HCT116 (cell line): Measurements from ENCODE around the gene EPHA10. TPM values are rescaled to one million over a fixed set of nuclear protein-coding genes. Genes with fewer than 3 reads are reported as not detected.
"Not testable (repeated sequence)": the region's sequence is repeated elsewhere in the genome, so short reads cannot be mapped to it uniquely, and the experiment has no call there.

ENCODE experiments used
- ATAC-seq: fragments of 200-7000 bp; cut with Tn5 transposase; 2 replicates; pipeline ENCODE4 v1.9.1; 2020; ENCODE audit warnings: mild to moderate bottlenecking, moderate library complexity
- BruUV-seq: library from RNA; stranded (reverse); fragments of 400-500 nt; replicated peaks from 2 replicates; lab custom pipeline; 2021; lab: Mats Ljungman, UMichigan
- CTCF ChIA-PET: fragments of 300-600 bp; sonication (Branson Sonifier 250); formaldehyde crosslinking; loops from one replicate; lab custom pipeline; 2021; ENCODE audit warnings: antibody characterized with exemption; lab: Charles Lee
- POLR2A ChIA-PET: fragments of 300-600, 350-600 bp; sonication (Branson Sonifier 250); formaldehyde crosslinking; loops from one replicate; lab custom pipeline; 2021; ENCODE audit warnings: antibody characterized with exemption; lab: Charles Lee
- RAD21 ChIA-PET, 2 experiments: fragments of 300-600 bp; sonication (Branson Sonifier 250); formaldehyde crosslinking; loops; one replicate each; lab custom pipeline; 2023; ENCODE audit warnings: low total read pairs in 2 of 2; ENCODE audit not compliant: uncharacterized antibody in 2 of 2, unreplicated experiment in 2 of 2, low non-redundant PET in 1 of 2; lab: Charles Lee
- DNase-seq: peaks from one replicate; pipeline ENCODE4 v3.0.0-alpha.2; 2010; ENCODE audit warnings: low read depth, low spot score
- H2AFZ ChIP-seq: fragments of 200-600 bp; shearing (Covaris generic), sonication (generic); 2 replicates; pipeline ENCODE4 v1.6.1; 2017; ENCODE audit warnings: low read depth, mixed run types, mixed read lengths, antibody characterized with exemption, low read length; ENCODE audit not compliant: poor library complexity, severe bottlenecking
- H3K27ac ChIP-seq: 2 replicates; pipeline ENCODE4 v1.5.1; 2012; ENCODE audit warnings: low read depth, low read length
- H3K27me3 ChIP-seq: fragments of 200-600 bp; sonication (generic); 2 replicates; pipeline ENCODE4 v1.6.1; 2016; ENCODE audit warnings: mixed run types, low read length, mixed read lengths; ENCODE audit not compliant: insufficient read depth
- H3K36me3 ChIP-seq, 2 experiments: fragments of 200-500 bp in 1 of 2; fragments of 200-600 bp in 1 of 2; sonication (Bioruptor generic) in 1 of 2; sonication (generic) in 1 of 2; 2 replicates each; pipeline versions ENCODE4 v1.5.1 to v1.6.1; 2014 to 2016; ENCODE audit warnings: low read length in 2 of 2, inconsistent platforms in 1 of 2, mixed read lengths in 1 of 2, mixed run types in 1 of 2; ENCODE audit not compliant: insufficient read depth in 2 of 2, control insufficient read depth in 1 of 2
- H3K4me1 ChIP-seq, 2 experiments: fragments of 200-600 bp in 1 of 2; sonication (generic) in 1 of 2; 2 replicates each; pipeline versions ENCODE4 v1.5.1 to v1.6.1; 2012 to 2017; ENCODE audit warnings: low read length in 2 of 2, inconsistent platforms in 1 of 2, mild to moderate bottlenecking in 1 of 2, mixed read lengths in 1 of 2, mixed run types in 1 of 2, moderate library complexity in 1 of 2; ENCODE audit not compliant: insufficient read depth in 2 of 2, control insufficient read depth in 1 of 2
- H3K4me2 ChIP-seq: fragments of 200-600 bp; sonication (generic); 2 replicates; pipeline ENCODE4 v1.6.1; 2017; ENCODE audit warnings: mixed run types, low read length, mixed read lengths
- H3K4me3 ChIP-seq, 2 experiments: fragments of 200-600 bp in 1 of 2; sonication (generic) in 1 of 2; replicated peaks in 1 of 2; 2 replicates each; pipeline ENCODE4 v1.5.1; 2011 to 2016; ENCODE audit warnings: low read length in 2 of 2, control low read depth in 1 of 2, low read depth in 1 of 2, mild to moderate bottlenecking in 1 of 2, mixed read lengths in 1 of 2, mixed run types in 1 of 2
- H3K79me2 ChIP-seq: fragments of 200-600 bp; sonication (generic); 2 replicates; pipeline ENCODE4 v1.6.1; 2017; ENCODE audit warnings: mild to moderate bottlenecking, mixed run types, low read length, moderate library complexity, mixed read lengths; ENCODE audit not compliant: insufficient read depth
- H3K9ac ChIP-seq: fragments of 200-600 bp; sonication (generic); 2 replicates; pipeline ENCODE4 v1.6.1; 2016; ENCODE audit warnings: low read length, mixed read lengths
- H3K9me2 ChIP-seq: fragments of 200-600 bp; sonication (generic), shearing (Covaris generic); 2 replicates; pipeline ENCODE4 v1.6.1; 2017; ENCODE audit warnings: mixed run types, mild to moderate bottlenecking, moderate library complexity; ENCODE audit not compliant: insufficient read depth
- H3K9me3 ChIP-seq, 2 experiments: fragments of 200-500 bp in 1 of 2; fragments of 200-600 bp in 1 of 2; sonication (Bioruptor generic) in 1 of 2; sonication (generic) in 1 of 2; 2 replicates each; pipeline ENCODE4 v1.6.1; 2014 to 2017; ENCODE audit warnings: low read length in 2 of 2, mixed read lengths in 2 of 2, inconsistent platforms in 1 of 2, low read depth in 1 of 2, mild to moderate bottlenecking in 1 of 2, mixed run types in 1 of 2, moderate library complexity in 1 of 2; ENCODE audit not compliant: control insufficient read depth in 1 of 2, insufficient read depth in 1 of 2
- H4K20me1 ChIP-seq: fragments of 200-600 bp; sonication (generic), shearing (Covaris generic); 2 replicates; pipeline ENCODE4 v1.6.1; 2017; ENCODE audit warnings: mixed run types, mild to moderate bottlenecking, moderate library complexity; ENCODE audit not compliant: insufficient read depth
- CEBPB ChIP-seq: IDR thresholded peaks from 2 replicates; pipeline ENCODE4 v1.6.1; 2012; ENCODE audit warnings: low read depth
- EGR1 ChIP-seq: IDR thresholded peaks from 2 replicates; pipeline ENCODE4 v1.6.1; 2012; ENCODE audit warnings: low read depth
- ELF1 ChIP-seq: IDR thresholded peaks from 2 replicates; pipeline ENCODE4 v1.6.1; 2012; ENCODE audit warnings: low read depth, borderline replicate concordance
- EZH2phosphoT487 ChIP-seq: fragments of 200-600 bp; IDR thresholded peaks from 2 replicates; pipeline ENCODE4 v1.6.1; 2018; ENCODE audit warnings: antibody characterized with exemption, borderline replicate concordance
- FOSL1 ChIP-seq: IDR thresholded peaks from 2 replicates; pipeline ENCODE4 v1.6.1; 2012; ENCODE audit warnings: low read depth
- JUND ChIP-seq: IDR thresholded peaks from 2 replicates; pipeline ENCODE4 v1.6.1; 2012
- POLR2AphosphoS5 ChIP-seq: IDR thresholded peaks from 2 replicates; pipeline ENCODE4 v1.6.1; 2011; ENCODE audit warnings: mild to moderate bottlenecking, low read depth, low read length, moderate library complexity
- RAD21 ChIP-seq: IDR thresholded peaks from 2 replicates; pipeline ENCODE4 v1.6.1; 2012; ENCODE audit warnings: low read depth, mild to moderate bottlenecking
- SIN3A ChIP-seq: IDR thresholded peaks from 2 replicates; pipeline ENCODE4 v1.6.1; 2012; ENCODE audit warnings: low read depth
- TCF7L2 ChIP-seq: IDR thresholded peaks from 2 replicates; pipeline ENCODE4 v1.7.0; 2011; ENCODE audit warnings: borderline replicate concordance, inconsistent platforms; ENCODE audit not compliant: insufficient read depth, insufficient read length; ENCODE audit errors: extremely low read depth
- ZFX ChIP-seq: fragments of 450-650 bp; IDR thresholded peaks from 2 replicates; pipeline ENCODE4 v1.6.1; 2017
- ZNF274 ChIP-seq: fragments of 200-500 bp; sonication (Bioruptor generic); IDR thresholded peaks from 2 replicates; pipeline ENCODE4 v1.6.1; 2014; ENCODE audit warnings: mild to moderate bottlenecking, low read depth, low read length, inconsistent platforms
- intact Hi-C: fragments of 100-400 bp; cut with micrococcal nuclease; formaldehyde crosslinking; loops from 2 replicates; pipeline ENCODE4 v1.10.0; 2022
- total RNA-seq: library from RNA; stranded (reverse); gene quantifications from one replicate; pipeline ENCODE4 v1.2.1, GENCODE V29; 2021; ENCODE audit not compliant: unreplicated experiment
- TF ChIP-seq, protein P1 (sequence below), 3 experiments: fragments of 200-600 bp in 1 of 3; sonication (generic) in 1 of 3; IDR thresholded peaks in 2 of 3; conservative IDR thresholded peaks in 1 of 3; 2 replicates each; pipeline ENCODE4 v1.5.1; 2012 to 2017; ENCODE audit warnings: low read depth in 2 of 3, low read length in 2 of 3, antibody characterized with exemption in 1 of 3, borderline replicate concordance in 1 of 3, control low read depth in 1 of 3, mild to moderate bottlenecking in 1 of 3, mixed read lengths in 1 of 3, mixed run types in 1 of 3, moderate library complexity in 1 of 3; ENCODE audit not compliant: insufficient read depth in 1 of 3
- TF ChIP-seq, protein P2 (sequence below): IDR thresholded peaks from 2 replicates; pipeline ENCODE4 v1.6.1; 2012
- TF ChIP-seq, protein P3 (sequence below): IDR thresholded peaks from 2 replicates; pipeline ENCODE4 v1.6.1; 2012; ENCODE audit warnings: low read depth

EPHA10 gene
- total RNA-seq, 1 experiment from 2014 or later = 6.5 TPM

DNA sequence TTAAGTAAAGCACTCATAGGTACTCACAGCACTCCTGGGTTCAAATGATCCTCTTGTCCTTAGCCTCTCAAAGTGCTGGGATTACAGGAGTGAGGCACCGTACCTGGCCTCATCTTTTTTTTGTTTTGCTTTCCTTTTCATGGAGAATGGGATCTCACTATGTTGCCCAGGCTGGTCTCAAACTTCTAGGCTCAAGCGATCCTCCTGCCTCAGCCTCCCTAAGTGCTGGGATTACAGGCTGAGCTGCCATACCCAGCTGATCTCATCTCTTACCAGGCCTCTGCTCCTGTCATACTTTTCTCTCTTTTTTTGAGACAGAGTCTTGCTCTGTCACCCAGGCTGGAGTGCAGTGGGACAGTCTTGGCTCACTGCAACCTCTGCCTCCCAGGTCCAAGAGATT lies 77.2 kb downstream of the EPHA10 start:
- H3K9me2 ChIP-seq, H3K4me2 ChIP-seq, H4K20me1 ChIP-seq, H2AFZ ChIP-seq, H3K27me3 ChIP-seq, CTCF ChIA-PET, H3K9ac ChIP-seq, POLR2A ChIA-PET, ATAC-seq, DNase-seq, BruUV-seq, RAD21 ChIA-PET, H3K9me3 ChIP-seq, H3K4me3 ChIP-seq, H3K27ac ChIP-seq: not testable (repeated sequence)
- intact Hi-C loops = loop anchor here (10.0 kb wide), 1 partner anchor 1113 kb away; no protein-coding TSS in a partner anchor
- Histone ChIP-seq H3K79me2 (peaks cover 42% of the 10 kb centered on the region), H3K4me1 (peaks cover 11 to 19% of the 10 kb centered on the region in 2 experiments), H3K36me3 (peaks cover 23 to 32% of the 10 kb centered on the region in 2 experiments)

DNA sequence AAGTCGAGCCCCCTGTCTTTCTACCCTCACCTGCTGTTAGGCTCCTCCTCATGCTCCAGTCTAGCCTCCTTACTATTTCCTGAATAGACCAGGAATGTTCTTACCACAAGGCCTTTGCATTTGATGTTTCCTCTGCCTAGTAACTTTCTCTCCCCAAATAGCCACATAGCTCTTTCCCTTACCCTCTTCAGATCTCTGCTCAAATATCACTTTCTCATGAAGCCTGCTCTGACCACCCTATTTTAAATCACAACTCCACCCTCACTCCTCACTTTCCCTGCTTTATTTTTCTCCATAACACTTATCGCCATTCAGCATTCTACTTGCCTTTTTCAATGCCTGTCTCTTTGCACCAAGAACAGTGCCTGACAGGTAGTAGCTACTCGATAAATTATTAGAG lies 79.2 kb downstream of the EPHA10 start:
- DNase-seq = no peak
- Histone ChIP-seq H3K27ac (no peak overlapping the region), H3K79me2 (peaks cover 31% of the 10 kb centered on the region), H3K36me3 (peaks cover 26 to 34% of the 10 kb centered on the region in 2 experiments), H3K9me2 (no peaks in the 10 kb centered on the region), H3K4me2 (no peak overlapping the region), H2AFZ (no peak overlapping the region), H3K9ac (no peak overlapping the region), H3K27me3 (no peaks in the 10 kb centered on the region), H4K20me1 (no peaks in the 10 kb centered on the region), H3K9me3 (no peaks in the 10 kb centered on the region), H3K4me1 (peaks cover 6 to 12% of the 10 kb centered on the region in 2 experiments; a peak in 3 of 4 replicates), H3K4me3 (no peak overlapping the region)
- BruUV-seq = no TSS peak
- no peak for ATAC-seq
- ChIA-PET POLR2A (no interaction called here), RAD21 (no interaction called here), CTCF (interaction anchor here (0.7 to 1.7 kb wide), 2 partner anchors 83 to 123 kb away, joined by 3 to 5 read pairs; no protein-coding TSS in a partner anchor)
- intact Hi-C loops = loop anchor here (10.0 kb wide), 1 partner anchor 1111 kb away; no protein-coding TSS in a partner anchor
- TF ChIP-seq EGR1 (no peak), RAD21 (no peak), ZNF274 (no peak), SIN3A (no peak), ZFX (no peak), ELF1 (no peak), JUND (no peak), CEBPB (no peak), TCF7L2 (no peak), FOSL1 (no peak), POLR2AphosphoS5 (no peak), EZH2phosphoT487 (no peak)
- TF ChIP-seq, protein P1, sequence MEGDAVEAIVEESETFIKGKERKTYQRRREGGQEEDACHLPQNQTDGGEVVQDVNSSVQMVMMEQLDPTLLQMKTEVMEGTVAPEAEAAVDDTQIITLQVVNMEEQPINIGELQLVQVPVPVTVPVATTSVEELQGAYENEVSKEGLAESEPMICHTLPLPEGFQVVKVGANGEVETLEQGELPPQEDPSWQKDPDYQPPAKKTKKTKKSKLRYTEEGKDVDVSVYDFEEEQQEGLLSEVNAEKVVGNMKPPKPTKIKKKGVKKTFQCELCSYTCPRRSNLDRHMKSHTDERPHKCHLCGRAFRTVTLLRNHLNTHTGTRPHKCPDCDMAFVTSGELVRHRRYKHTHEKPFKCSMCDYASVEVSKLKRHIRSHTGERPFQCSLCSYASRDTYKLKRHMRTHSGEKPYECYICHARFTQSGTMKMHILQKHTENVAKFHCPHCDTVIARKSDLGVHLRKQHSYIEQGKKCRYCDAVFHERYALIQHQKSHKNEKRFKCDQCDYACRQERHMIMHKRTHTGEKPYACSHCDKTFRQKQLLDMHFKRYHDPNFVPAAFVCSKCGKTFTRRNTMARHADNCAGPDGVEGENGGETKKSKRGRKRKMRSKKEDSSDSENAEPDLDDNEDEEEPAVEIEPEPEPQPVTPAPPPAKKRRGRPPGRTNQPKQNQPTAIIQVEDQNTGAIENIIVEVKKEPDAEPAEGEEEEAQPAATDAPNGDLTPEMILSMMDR (IDR thresholded peaks at IDR 0.05 in 2 of 3, conservative IDR thresholded peaks at IDR 0.05 in 1 of 3; ENCODE audit: borderline replicate concordance in 1 of 3, insufficient read depth in 1 of 3, low read depth in 2 of 3, low read length in 2 of 3) = no peak
- TF ChIP-seq, protein P2, sequence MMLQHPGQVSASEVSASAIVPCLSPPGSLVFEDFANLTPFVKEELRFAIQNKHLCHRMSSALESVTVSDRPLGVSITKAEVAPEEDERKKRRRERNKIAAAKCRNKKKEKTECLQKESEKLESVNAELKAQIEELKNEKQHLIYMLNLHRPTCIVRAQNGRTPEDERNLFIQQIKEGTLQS = no peak
- TF ChIP-seq, protein P3, sequence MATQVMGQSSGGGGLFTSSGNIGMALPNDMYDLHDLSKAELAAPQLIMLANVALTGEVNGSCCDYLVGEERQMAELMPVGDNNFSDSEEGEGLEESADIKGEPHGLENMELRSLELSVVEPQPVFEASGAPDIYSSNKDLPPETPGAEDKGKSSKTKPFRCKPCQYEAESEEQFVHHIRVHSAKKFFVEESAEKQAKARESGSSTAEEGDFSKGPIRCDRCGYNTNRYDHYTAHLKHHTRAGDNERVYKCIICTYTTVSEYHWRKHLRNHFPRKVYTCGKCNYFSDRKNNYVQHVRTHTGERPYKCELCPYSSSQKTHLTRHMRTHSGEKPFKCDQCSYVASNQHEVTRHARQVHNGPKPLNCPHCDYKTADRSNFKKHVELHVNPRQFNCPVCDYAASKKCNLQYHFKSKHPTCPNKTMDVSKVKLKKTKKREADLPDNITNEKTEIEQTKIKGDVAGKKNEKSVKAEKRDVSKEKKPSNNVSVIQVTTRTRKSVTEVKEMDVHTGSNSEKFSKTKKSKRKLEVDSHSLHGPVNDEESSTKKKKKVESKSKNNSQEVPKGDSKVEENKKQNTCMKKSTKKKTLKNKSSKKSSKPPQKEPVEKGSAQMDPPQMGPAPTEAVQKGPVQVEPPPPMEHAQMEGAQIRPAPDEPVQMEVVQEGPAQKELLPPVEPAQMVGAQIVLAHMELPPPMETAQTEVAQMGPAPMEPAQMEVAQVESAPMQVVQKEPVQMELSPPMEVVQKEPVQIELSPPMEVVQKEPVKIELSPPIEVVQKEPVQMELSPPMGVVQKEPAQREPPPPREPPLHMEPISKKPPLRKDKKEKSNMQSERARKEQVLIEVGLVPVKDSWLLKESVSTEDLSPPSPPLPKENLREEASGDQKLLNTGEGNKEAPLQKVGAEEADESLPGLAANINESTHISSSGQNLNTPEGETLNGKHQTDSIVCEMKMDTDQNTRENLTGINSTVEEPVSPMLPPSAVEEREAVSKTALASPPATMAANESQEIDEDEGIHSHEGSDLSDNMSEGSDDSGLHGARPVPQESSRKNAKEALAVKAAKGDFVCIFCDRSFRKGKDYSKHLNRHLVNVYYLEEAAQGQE = no peak
